BE2C (cell line): ENCODE data around the gene NUDCD2.

Experiments used
- DNase-seq: peaks from one replicate; pipeline ENCODE4 v3.0.0-alpha.2; 2020
- H3K27me3 ChIP-seq: fragments of 250-450 bp; sonication (Bioruptor Pico); 2 replicates; pipeline ENCODE4 v1.5.1; 2020; ENCODE audit warnings: mild to moderate bottlenecking
- H3K36me3 ChIP-seq: fragments of 250-450 bp; sonication (Bioruptor Pico); 2 replicates; pipeline ENCODE4 v1.5.1; 2020; ENCODE audit warnings: mild to moderate bottlenecking
- H3K4me1 ChIP-seq: fragments of 250-450 bp; sonication (Bioruptor Pico); 2 replicates; pipeline ENCODE4 v1.5.1; 2020
- H3K4me3 ChIP-seq: 2 replicates; pipeline ENCODE4 v1.5.1; 2011; ENCODE audit warnings: low read depth, low read length
- H3K9me3 ChIP-seq: fragments of 250-450 bp; sonication (Bioruptor Pico); 2 replicates; pipeline ENCODE4 v1.5.1; 2020
- CTCF ChIP-seq: IDR thresholded peaks from 2 replicates; pipeline ENCODE4 v1.5.1; 2012; ENCODE audit warnings: mild to moderate bottlenecking, low read depth, low read length

Gene NUDCD2

GRCh38 chr5:163451489-163451888 lies 8.4 kb downstream of the NUDCD2 start:
- peaks cover 36% of the 10 kb centered on the region for H3K36me3 ChIP-seq

GRCh38 chr5:163448491-163448890 lies 11.4 kb downstream of the NUDCD2 start:
- H3K4me3 ChIP-seq, result no peak overlapping the region
- no peaks in the 10 kb centered on the region for H3K27me3 ChIP-seq
- no peaks in the 10 kb centered on the region for H3K4me1 ChIP-seq
- no peaks in the 10 kb centered on the region for H3K9me3 ChIP-seq
- DNase-seq, result no peak
- H3K36me3 ChIP-seq, result peaks cover 49% of the 10 kb centered on the region
- TF ChIP-seq CTCF, result no peak

More at GRCh38 chr5:163451489-163451888, 8.4 kb downstream of the NUDCD2 start:
- TF ChIP-seq CTCF, result no peak
- DNase-seq, result no peak
- no peaks in the 10 kb centered on the region for H3K4me1 ChIP-seq
- no peaks in the 10 kb centered on the region for H3K27me3 ChIP-seq
- H3K9me3 ChIP-seq, result no peaks in the 10 kb centered on the region
- H3K4me3 ChIP-seq, result no peak overlapping the region

GRCh38 chr5:163447875-163448274 lies 12.0 kb downstream of the NUDCD2 start:
- Histone ChIP-seq H3K4me1 (no peaks in the 10 kb centered on the region), H3K36me3 (peaks cover 46% of the 10 kb centered on the region), H3K27me3 (no peaks in the 10 kb centered on the region), H3K9me3 (no peaks in the 10 kb centered on the region), H3K4me3 (no peak overlapping the region)
- no peak for TF ChIP-seq CTCF
- DNase-seq, result no peak

GRCh38 chr5:163447191-163447590 lies 12.7 kb downstream of the NUDCD2 start:
- H3K4me1 ChIP-seq, result no peaks in the 10 kb centered on the region
- no peak for DNase-seq
- no peaks in the 10 kb centered on the region for H3K9me3 ChIP-seq

GRCh38 chr5:163445345-163445744 lies 14.6 kb downstream of the NUDCD2 start:
- DNase-seq, result no peak
- TF ChIP-seq CTCF, result no peak

More at GRCh38 chr5:163447191-163447590, 12.7 kb downstream of the NUDCD2 start:
- Histone ChIP-seq H3K27me3 (no peaks in the 10 kb centered on the region), H3K36me3 (peaks cover 51% of the 10 kb centered on the region), H3K4me3 (no peak overlapping the region)
- no peak for TF ChIP-seq CTCF

GRCh38 chr5:163444526-163444925 lies 15.4 kb downstream of the NUDCD2 start:
- no peaks in the 10 kb centered on the region for H3K27me3 ChIP-seq
- DNase-seq, result no peak
- peaks cover 66% of the 10 kb centered on the region for H3K36me3 ChIP-seq
- no peak for TF ChIP-seq CTCF
- H3K4me1 ChIP-seq, result no peaks in the 10 kb centered on the region
- H3K9me3 ChIP-seq, result no peaks in the 10 kb centered on the region
- H3K4me3 ChIP-seq, result no peak overlapping the region

More at GRCh38 chr5:163445345-163445744, 14.6 kb downstream of the NUDCD2 start:
- Histone ChIP-seq H3K9me3 (no peaks in the 10 kb centered on the region), H3K27me3 (no peaks in the 10 kb centered on the region), H3K4me1 (no peaks in the 10 kb centered on the region), H3K36me3 (peaks cover 63% of the 10 kb centered on the region), H3K4me3 (no peak overlapping the region)
